22Rv1 (cell line): ENCODE measurements around the gene STX7.
"Not testable (repeated sequence)": the region's sequence is repeated elsewhere in the genome, so short reads cannot be mapped to it uniquely, and the experiment has no call there.

Experiments used
- H3K27ac ChIP-seq: fragments of 450-650 bp; 2 replicates; pipeline ENCODE4 v1.5.1; 2017
- CTCF ChIP-seq: fragments of 450-650 bp; IDR thresholded peaks from 2 replicates; pipeline ENCODE4 v1.5.1; 2017; ENCODE audit warnings: mild to moderate bottlenecking
- ZFX ChIP-seq: fragments of 450-650 bp; IDR thresholded peaks from 2 replicates; pipeline ENCODE4 v1.6.1; 2017; ENCODE audit warnings: antibody characterized with exemption, borderline replicate concordance

Gene STX7

GRCh38 chr6:132512638-132513632 lies at the start of gene STX7:
Gene STX7, minus strand, starts transcription at chr6:132513116. Its CDS starts 9,586 bp downstream, at chr6:132503530.
- peak within 1 kb of the TSS; percentile 53 for H3K27ac ChIP-seq
- TF ChIP-seq ZFX (no peak), CTCF (no peak)

- H3K27ac ChIP-seq = not testable (repeated sequence)
Observed at GRCh38 chr6:132560087-132560486, 47.2 kb upstream of the STX7 start.

- H3K27ac ChIP-seq = no peak within 1 kb of the TSS
- no peak for TF ChIP-seq ZFX
- no peak for TF ChIP-seq CTCF
Observed at GRCh38 chr6:132552372-132552771, 39.5 kb upstream of the STX7 start, which contains the start of gene TAAR8. Gene TAAR8, plus strand, starts transcription at chr6:132552672. Its CDS starts 21 bp downstream, at chr6:132552693.

- no peak overlapping the region for H3K27ac ChIP-seq
- TF ChIP-seq CTCF (no peak), ZFX (no peak)
Observed at GRCh38 chr6:132551214-132551613, 38.3 kb upstream of the STX7 start.

GRCh38 chr6:132548746-132549463 lies 36.0 kb upstream of the STX7 start:
- H3K27ac ChIP-seq = no peak overlapping the region
- TF ChIP-seq ZFX = no peak
- TF ChIP-seq CTCF = no peak

- TF ChIP-seq ZFX = no peak
- TF ChIP-seq CTCF = no peak
- no peak overlapping the region for H3K27ac ChIP-seq
Observed at GRCh38 chr6:132544826-132545225, 31.9 kb upstream of the STX7 start.

- no peak within 1 kb of the TSS for H3K27ac ChIP-seq
- no peak for TF ChIP-seq CTCF
- TF ChIP-seq ZFX = no peak
Observed at GRCh38 chr6:132537977-132538376, 25.1 kb upstream of the STX7 start, which contains the start of gene TAAR9. Gene TAAR9, plus strand, starts transcription at chr6:132538277. Its CDS starts 13 bp downstream, at chr6:132538290.
